ENCODE data around the gene GLA.

The GLA gene

DNA sequence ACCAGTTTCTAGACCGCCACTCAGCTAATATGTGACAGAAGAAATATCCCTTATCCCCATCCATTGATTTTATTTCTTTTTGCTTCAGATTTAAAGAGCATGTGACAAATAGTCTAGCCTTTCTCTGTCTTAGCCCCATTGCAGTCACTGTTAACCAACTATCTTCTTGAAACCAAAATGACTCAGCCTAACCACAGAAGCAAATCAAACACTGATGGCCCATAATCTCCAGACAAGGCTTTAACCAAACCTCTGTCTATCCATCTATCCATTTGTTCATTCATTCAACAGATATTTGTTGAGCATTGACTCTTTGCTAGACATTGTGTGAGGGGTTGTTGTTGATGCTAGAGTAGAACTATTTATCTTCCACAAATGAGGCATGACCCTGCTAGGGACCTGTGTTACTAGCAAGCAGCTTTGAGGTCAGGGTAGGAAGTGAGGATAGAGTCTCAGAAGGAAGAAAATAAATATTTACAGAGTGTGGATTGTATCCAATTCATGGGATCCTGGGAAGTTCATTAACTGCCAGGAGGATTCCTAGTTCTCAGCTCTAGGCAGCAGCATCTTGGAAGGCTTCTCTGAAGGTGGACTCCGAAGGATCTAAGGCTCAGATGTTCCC, 22.8 kb upstream of the GLA start:
- Histone ChIP-seq H3K27me3 (ENCODE audit: insufficient read depth, low read length, poor library complexity) (no peaks in the 10 kb centered on the region), H2AFZ (ENCODE audit: low read depth, low read length) (no peak overlapping the region), H4K20me1 (ENCODE audit: insufficient read depth, low read length) (no peaks in the 10 kb centered on the region), H3K27ac (ENCODE audit: low read length) (no peak overlapping the region), H3K4me3 (ENCODE audit: low read depth in 1 of 2, low read length in 2 of 2) (no peak overlapping the region), H3K79me2 (ENCODE audit: insufficient read depth, low read length) (no peaks in the 10 kb centered on the region), H3K4me2 (ENCODE audit: insufficient read depth, low read length) (no peak overlapping the region), H3K4me1 (ENCODE audit: insufficient read depth, low read length) (no peaks in the 10 kb centered on the region), H3K36me3 (ENCODE audit: insufficient read depth, low read length) (no peaks in the 10 kb centered on the region), H3K9me3 (ENCODE audit: insufficient read depth, low read length, severe bottlenecking) (no peaks in the 10 kb centered on the region), H3K9ac (ENCODE audit: low read depth, low read length) (no peak overlapping the region)
- TF ChIP-seq EZH2 (IDR thresholded peaks at IDR 0.05; ENCODE audit: borderline replicate concordance, low read depth, low read length, severe bottlenecking) = no peak
- TF ChIP-seq, protein P1, sequence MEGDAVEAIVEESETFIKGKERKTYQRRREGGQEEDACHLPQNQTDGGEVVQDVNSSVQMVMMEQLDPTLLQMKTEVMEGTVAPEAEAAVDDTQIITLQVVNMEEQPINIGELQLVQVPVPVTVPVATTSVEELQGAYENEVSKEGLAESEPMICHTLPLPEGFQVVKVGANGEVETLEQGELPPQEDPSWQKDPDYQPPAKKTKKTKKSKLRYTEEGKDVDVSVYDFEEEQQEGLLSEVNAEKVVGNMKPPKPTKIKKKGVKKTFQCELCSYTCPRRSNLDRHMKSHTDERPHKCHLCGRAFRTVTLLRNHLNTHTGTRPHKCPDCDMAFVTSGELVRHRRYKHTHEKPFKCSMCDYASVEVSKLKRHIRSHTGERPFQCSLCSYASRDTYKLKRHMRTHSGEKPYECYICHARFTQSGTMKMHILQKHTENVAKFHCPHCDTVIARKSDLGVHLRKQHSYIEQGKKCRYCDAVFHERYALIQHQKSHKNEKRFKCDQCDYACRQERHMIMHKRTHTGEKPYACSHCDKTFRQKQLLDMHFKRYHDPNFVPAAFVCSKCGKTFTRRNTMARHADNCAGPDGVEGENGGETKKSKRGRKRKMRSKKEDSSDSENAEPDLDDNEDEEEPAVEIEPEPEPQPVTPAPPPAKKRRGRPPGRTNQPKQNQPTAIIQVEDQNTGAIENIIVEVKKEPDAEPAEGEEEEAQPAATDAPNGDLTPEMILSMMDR (IDR thresholded peaks at IDR 0.05; ENCODE audit: borderline replicate concordance, extremely low read depth, low read length, poor library complexity, severe bottlenecking) = no peak
- ATAC-seq (ENCODE audit: insufficient read depth, low read depth) (no peak), DNase-seq (no peak)

DNA sequence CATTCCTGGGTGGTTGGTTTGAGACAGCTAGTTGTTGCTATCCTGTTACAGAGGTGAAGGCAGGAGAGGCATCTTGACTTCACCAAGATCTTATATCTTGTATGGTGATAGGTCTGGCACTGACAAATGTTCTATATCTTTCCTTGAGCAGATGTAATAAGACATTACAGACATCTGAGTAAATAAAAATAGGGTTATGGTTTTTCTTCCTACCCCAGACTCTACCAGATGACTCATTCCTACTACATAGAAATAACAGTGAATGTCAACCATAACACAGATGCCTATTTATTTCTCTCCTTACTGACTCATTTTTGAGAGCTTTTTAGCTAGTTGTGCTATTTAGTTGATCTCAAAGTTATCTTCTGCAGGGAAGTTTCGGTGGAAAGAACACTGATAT, 22.2 kb upstream of the GLA start:
- no peak for ATAC-seq (ENCODE audit: insufficient read depth, low read depth)
- no peaks in the 10 kb centered on the region for H3K9me3 ChIP-seq (ENCODE audit: insufficient read depth, low read length, severe bottlenecking)
- no peak overlapping the region for H3K9ac ChIP-seq (ENCODE audit: low read depth, low read length)
- H3K27ac ChIP-seq (ENCODE audit: low read length) = no peak overlapping the region
- no peaks in the 10 kb centered on the region for H3K27me3 ChIP-seq (ENCODE audit: insufficient read depth, low read length, poor library complexity)
- TF ChIP-seq, protein P1 (IDR thresholded peaks at IDR 0.05; ENCODE audit: borderline replicate concordance, extremely low read depth, low read length, poor library complexity, severe bottlenecking) = no peak
- TF ChIP-seq EZH2 (IDR thresholded peaks at IDR 0.05; ENCODE audit: borderline replicate concordance, low read depth, low read length, severe bottlenecking) = no peak
- no peak for DNase-seq
- no peaks in the 10 kb centered on the region for H3K4me1 ChIP-seq (ENCODE audit: insufficient read depth, low read length)
- H3K4me3 ChIP-seq (ENCODE audit: low read depth in 1 of 2, low read length in 2 of 2) = no peak overlapping the region
- no peak overlapping the region for H3K4me2 ChIP-seq (ENCODE audit: insufficient read depth, low read length)
- no peaks in the 10 kb centered on the region for H3K79me2 ChIP-seq (ENCODE audit: insufficient read depth, low read length)
- H4K20me1 ChIP-seq (ENCODE audit: insufficient read depth, low read length) = no peaks in the 10 kb centered on the region
- no peaks in the 10 kb centered on the region for H3K36me3 ChIP-seq (ENCODE audit: insufficient read depth, low read length)
- no peak overlapping the region for H2AFZ ChIP-seq (ENCODE audit: low read depth, low read length)

DNA sequence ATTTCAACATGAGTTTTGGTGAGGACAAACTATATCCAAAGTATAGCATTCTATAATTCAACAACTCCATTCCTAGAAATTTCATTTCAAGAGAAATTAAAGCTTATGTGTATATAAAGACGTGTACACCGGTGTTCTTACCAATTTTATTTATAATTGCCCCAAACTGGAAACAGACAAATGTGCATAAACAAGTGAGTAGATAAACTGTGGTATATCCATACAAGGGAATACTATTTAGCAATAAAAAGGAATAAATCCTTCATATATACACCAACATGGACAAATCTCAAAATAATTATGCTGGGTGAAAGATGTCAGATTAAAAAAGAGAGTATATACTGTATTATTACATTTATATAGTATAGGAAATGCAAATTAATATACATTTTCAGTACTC, 20.2 kb upstream of the GLA start:
- Histone ChIP-seq H2AFZ (ENCODE audit: low read depth, low read length) (no peak overlapping the region), H3K4me1 (ENCODE audit: insufficient read depth, low read length) (no peaks in the 10 kb centered on the region), H4K20me1 (ENCODE audit: insufficient read depth, low read length) (no peaks in the 10 kb centered on the region), H3K79me2 (ENCODE audit: insufficient read depth, low read length) (no peaks in the 10 kb centered on the region), H3K27me3 (ENCODE audit: insufficient read depth, low read length, poor library complexity) (no peaks in the 10 kb centered on the region), H3K9me3 (ENCODE audit: insufficient read depth, low read length, severe bottlenecking) (no peaks in the 10 kb centered on the region), H3K4me3 (ENCODE audit: low read depth in 1 of 2, low read length in 2 of 2) (no peak overlapping the region), H3K36me3 (ENCODE audit: insufficient read depth, low read length) (no peaks in the 10 kb centered on the region), H3K27ac (ENCODE audit: low read length) (no peak overlapping the region), H3K9ac (ENCODE audit: low read depth, low read length) (no peak overlapping the region), H3K4me2 (ENCODE audit: insufficient read depth, low read length) (no peak overlapping the region)
- TF ChIP-seq, protein P1 (IDR thresholded peaks at IDR 0.05; ENCODE audit: borderline replicate concordance, extremely low read depth, low read length, poor library complexity, severe bottlenecking) = no peak
- no peak for TF ChIP-seq EZH2 (IDR thresholded peaks at IDR 0.05; ENCODE audit: borderline replicate concordance, low read depth, low read length, severe bottlenecking)
- no peak for ATAC-seq (ENCODE audit: insufficient read depth, low read depth)
- no peak for DNase-seq

All from DND-41 (cell line).